HG02678 (cell line): Measurements from ENCODE around the gene CDYL2.

Experiments used
- ATAC-seq: cut with Tn5 transposase; IDR thresholded peaks from one replicate; pipeline ENCODE4 v1.9.1; 2021; ENCODE audit warnings: mild to moderate bottlenecking, moderate library complexity; ENCODE audit not compliant: unreplicated experiment

The CDYL2 gene

DNA sequence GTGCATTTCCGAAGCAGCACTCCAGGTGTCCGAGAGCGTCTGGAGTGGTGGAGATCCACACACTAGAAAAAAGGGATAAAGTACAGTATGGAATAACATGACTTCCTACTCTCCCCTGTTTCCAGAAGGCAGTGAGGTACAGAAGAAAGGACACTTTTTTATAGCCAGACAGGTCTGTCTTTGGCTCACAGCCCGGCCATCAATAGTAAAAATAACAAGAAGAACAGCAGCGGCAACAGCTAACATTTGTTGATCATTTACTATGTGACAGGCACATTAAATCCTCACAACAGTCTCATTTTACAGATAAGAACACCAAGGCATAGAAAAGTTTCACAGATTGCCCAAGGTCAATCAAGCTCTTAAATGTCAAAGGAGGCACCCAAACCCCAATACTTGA is 247.4 kb downstream of the CDYL2 start:
- ATAC-seq = no peak

DNA sequence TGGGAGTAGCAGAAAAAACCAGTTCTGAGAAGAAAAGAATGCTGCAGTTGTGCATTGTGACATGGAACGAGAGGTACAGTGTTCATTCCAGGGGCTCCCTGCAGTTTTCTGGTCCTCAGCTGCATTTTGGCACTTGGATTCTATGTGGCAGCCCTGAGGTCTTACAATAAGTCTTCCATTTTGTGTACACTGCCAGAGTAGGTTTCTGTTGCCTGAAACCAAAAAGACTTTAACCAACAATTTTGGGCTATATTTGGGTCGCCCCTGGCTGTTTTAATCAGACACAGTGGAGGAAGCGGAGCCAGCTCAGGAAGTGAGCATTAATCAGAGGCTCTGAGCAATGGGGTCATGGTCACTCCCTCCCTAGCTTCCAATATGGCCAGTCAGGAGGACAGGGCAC is 247.9 kb downstream of the CDYL2 start:
- ATAC-seq = no peak

DNA sequence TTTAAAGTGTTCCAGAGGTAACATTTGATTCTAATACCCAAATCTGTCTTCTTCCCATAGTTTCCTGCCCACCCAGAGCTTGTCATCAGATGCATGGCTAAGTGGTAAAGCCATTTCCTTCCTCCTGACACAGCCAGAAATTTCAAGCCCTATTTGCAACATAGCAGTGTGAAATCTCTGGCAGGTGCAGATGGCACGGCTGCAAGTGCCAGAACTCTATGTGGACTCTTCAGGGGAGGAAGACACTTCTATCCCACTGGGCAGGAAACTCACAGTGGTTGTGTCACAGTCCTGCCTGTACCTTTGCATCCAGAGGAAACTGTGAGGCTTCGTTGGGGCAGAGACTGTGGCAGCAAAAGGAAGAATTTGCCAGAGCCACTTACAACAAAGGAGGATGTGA is 250.4 kb downstream of the CDYL2 start:
- ATAC-seq = no peak

DNA sequence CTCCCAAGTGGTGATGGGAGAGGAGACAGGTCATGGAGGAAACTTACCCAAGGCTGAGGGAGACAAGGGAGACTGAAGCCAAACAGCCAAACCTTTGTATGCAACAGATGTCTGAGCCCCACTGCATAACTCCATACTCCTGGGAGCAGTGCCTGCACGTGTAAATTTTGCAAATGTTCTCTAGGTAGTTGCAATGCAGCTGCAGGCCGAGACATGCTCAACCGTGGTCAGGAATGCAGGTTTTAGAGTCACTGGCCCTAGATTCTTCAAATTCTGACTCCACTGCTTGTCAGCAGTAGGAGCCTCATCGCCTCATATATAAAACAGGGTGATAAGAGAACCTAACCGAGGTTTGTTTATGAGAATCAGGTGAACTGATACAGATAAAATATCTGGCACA is 252.1 kb downstream of the CDYL2 start:
- no peak for ATAC-seq
